Fibroblast of villous mesenchyme (primary cell): Measurements from ENCODE around the gene OR8B3. TPM values are rescaled to one million over a fixed set of nuclear protein-coding genes. Genes with fewer than 3 reads are reported as not detected.
"Not testable (repeated sequence)": the region's sequence is repeated elsewhere in the genome, so short reads cannot be mapped to it uniquely, and the experiment has no call there.

ENCODE experiments used
- DNase-seq: peaks from one replicate; pipeline ENCODE4 v3.0.0-alpha.2; 2010; ENCODE audit warnings: low read depth
- H3K4me3 ChIP-seq: 2 replicates; pipeline ENCODE4 v1.5.1; 2011; ENCODE audit warnings: low read depth, mild to moderate bottlenecking, low read length
- CTCF ChIP-seq: IDR thresholded peaks from 2 replicates; pipeline ENCODE4 v1.5.1; 2012; ENCODE audit warnings: low read depth, mild to moderate bottlenecking, low read length; ENCODE audit not compliant: insufficient read depth
- total RNA-seq: library from RNA; depleted of rRNA; stranded (reverse); fragments of >200 nt; gene quantifications from 2 replicates; pipeline ENCODE4 v1.2.3, GENCODE V29; 2012

The OR8B3 gene
- total RNA-seq, 1 donor: not detected

- no peak overlapping the region for H3K4me3 ChIP-seq
- no peak for TF ChIP-seq CTCF
- no peak for DNase-seq
Measured at GRCh38 chr11:124405581-124405980, 6.8 kb upstream of the OR8B3 start.

- H3K4me3 ChIP-seq: not testable (repeated sequence)
Measured at GRCh38 chr11:124403186-124403585, 4.4 kb upstream of the OR8B3 start.

GRCh38 chr11:124402326-124402922, 3.6 kb upstream of the OR8B3 start:
- DNase-seq: peak; percentile 79
- H3K4me3 ChIP-seq: no peak overlapping the region
- TF ChIP-seq CTCF: peak; percentile 82

More at GRCh38 chr11:124403186-124403585, 4.4 kb upstream of the OR8B3 start:
- DNase-seq: not testable (repeated sequence)

- H3K4me3 ChIP-seq, DNase-seq: not testable (repeated sequence)
Measured at GRCh38 chr11:124396847-124397246, 2.0 kb downstream of the OR8B3 start.

- DNase-seq: no peak
- TF ChIP-seq CTCF: no peak
- no peak overlapping the region for H3K4me3 ChIP-seq
Measured at GRCh38 chr11:124394408-124394807, 4.4 kb downstream of the OR8B3 start.

GRCh38 chr11:124384399-124384798, 14.4 kb downstream of the OR8B3 start, which contains the start of gene OR8B2:
OR8B2 (minus strand) TSS chr11:124384499; CDS start chr11:124383343, 1,156 bp downstream.
- no peak for DNase-seq
- TF ChIP-seq CTCF: no peak
- no peak within 1 kb of the TSS for H3K4me3 ChIP-seq

GRCh38 chr11:124382857-124383256, 16.0 kb downstream of the OR8B3 start:
- not testable (repeated sequence) for DNase-seq

GRCh38 chr11:124380585-124380984, 18.2 kb downstream of the OR8B3 start:
- no peak for DNase-seq
- no peak overlapping the region for H3K4me3 ChIP-seq
- TF ChIP-seq CTCF: no peak

More at GRCh38 chr11:124382857-124383256, 16.0 kb downstream of the OR8B3 start:
- not testable (repeated sequence) for H3K4me3 ChIP-seq
